ENCODE results near the gene OR2B6. TPM values are rescaled to one million over a fixed set of nuclear protein-coding genes. Genes with fewer than 3 reads are reported as not detected.

The OR2B6 gene
- total RNA-seq, 1 experiment from 2014 or later: not detected

- Histone ChIP-seq H3K36me3 (ENCODE audit: control insufficient read depth, insufficient read depth, low read length) (no peaks in the 10 kb centered on the region), H3K4me1 (no peaks in the 10 kb centered on the region), H3K27me3 (replicated peaks; ENCODE audit: control insufficient read depth, insufficient read depth, low read length) (no peaks in the 10 kb centered on the region), H3K4me3 (ENCODE audit: low read depth, low read length) (no peak overlapping the region), H3K9me3 (no peaks in the 10 kb centered on the region)
- CTCF ChIA-PET: no interaction called here
- no peaks in the 10 kb centered on the region for H3K36me3 Mint-ChIP-seq (ENCODE audit: insufficient read depth, unreplicated experiment)
- H3K4me1 Mint-ChIP-seq (ENCODE audit: low read depth, unreplicated experiment): no peaks in the 10 kb centered on the region
- intact Hi-C loops (cut with micrococcal nuclease; ENCODE audit: unreplicated experiment): no loop called here
- TF ChIP-seq CTCF (IDR thresholded peaks at IDR 0.05; ENCODE audit: insufficient read depth in 1 of 2, low read depth in 1 of 2, low read length in 1 of 2, severe bottlenecking in 1 of 2, unreplicated experiment in 1 of 2): no peak
- DNase-seq: no peak
- no TSS peak for BruUV-seq (replicated peaks)
- peaks cover 9% of the 10 kb centered on the region for H3K27me3 Mint-ChIP-seq (ENCODE audit: insufficient read depth, unreplicated experiment)
- no peak overlapping the region for H3K27ac Mint-ChIP-seq (ENCODE audit: unreplicated experiment)
- H3K9me3 Mint-ChIP-seq (ENCODE audit: unreplicated experiment): no peaks in the 10 kb centered on the region
- H3K4me3 Mint-ChIP-seq (ENCODE audit: unreplicated experiment): no peak overlapping the region
- POLR2A ChIA-PET: no interaction called here
These were observed 43.5 kb downstream of the OR2B6 start for GRCh38 chr6:28000351-28001045.

GRCh38 chr6:28001351-28001750 lies 44.3 kb downstream of the OR2B6 start:
- Mint-ChIP-seq H3K27ac (ENCODE audit: unreplicated experiment) (no peak overlapping the region), H3K36me3 (ENCODE audit: insufficient read depth, unreplicated experiment) (no peaks in the 10 kb centered on the region), H3K9me3 (ENCODE audit: unreplicated experiment) (no peaks in the 10 kb centered on the region), H3K4me1 (ENCODE audit: low read depth, unreplicated experiment) (no peaks in the 10 kb centered on the region), H3K27me3 (ENCODE audit: insufficient read depth, unreplicated experiment) (peaks cover 6% of the 10 kb centered on the region), H3K4me3 (ENCODE audit: unreplicated experiment) (no peak overlapping the region)
- Histone ChIP-seq H3K36me3 (ENCODE audit: control insufficient read depth, insufficient read depth, low read length) (no peaks in the 10 kb centered on the region), H3K4me1 (no peaks in the 10 kb centered on the region), H3K9me3 (no peaks in the 10 kb centered on the region), H3K4me3 (ENCODE audit: low read depth, low read length) (no peak overlapping the region), H3K27me3 (replicated peaks; ENCODE audit: control insufficient read depth, insufficient read depth, low read length) (no peaks in the 10 kb centered on the region)
- CTCF ChIA-PET: no interaction called here
- TF ChIP-seq CTCF (IDR thresholded peaks at IDR 0.05; ENCODE audit: insufficient read depth in 1 of 2, low read depth in 1 of 2, low read length in 1 of 2, severe bottlenecking in 1 of 2, unreplicated experiment in 1 of 2): no peak
- intact Hi-C loops (cut with micrococcal nuclease; ENCODE audit: unreplicated experiment): no loop called here
- BruUV-seq (replicated peaks): no TSS peak
- POLR2A ChIA-PET: no interaction called here
- DNase-seq: no peak

- H3K4me1 Mint-ChIP-seq (ENCODE audit: low read depth, unreplicated experiment): no peaks in the 10 kb centered on the region
- POLR2A ChIA-PET: no interaction called here
- H3K27ac Mint-ChIP-seq (ENCODE audit: unreplicated experiment): no peak overlapping the region
- H3K36me3 Mint-ChIP-seq (ENCODE audit: insufficient read depth, unreplicated experiment): no peaks in the 10 kb centered on the region
- CTCF ChIA-PET: no interaction called here
- no peaks in the 10 kb centered on the region for H3K9me3 Mint-ChIP-seq (ENCODE audit: unreplicated experiment)
- Histone ChIP-seq H3K27me3 (replicated peaks; ENCODE audit: control insufficient read depth, insufficient read depth, low read length) (no peaks in the 10 kb centered on the region), H3K9me3 (no peaks in the 10 kb centered on the region), H3K4me3 (ENCODE audit: low read depth, low read length) (no peak overlapping the region), H3K4me1 (no peaks in the 10 kb centered on the region), H3K36me3 (ENCODE audit: control insufficient read depth, insufficient read depth, low read length) (no peaks in the 10 kb centered on the region)
- H3K4me3 Mint-ChIP-seq (ENCODE audit: unreplicated experiment): no peak overlapping the region
- BruUV-seq (replicated peaks): no TSS peak
- TF ChIP-seq CTCF (IDR thresholded peaks at IDR 0.05; ENCODE audit: insufficient read depth in 1 of 2, low read depth in 1 of 2, low read length in 1 of 2, severe bottlenecking in 1 of 2, unreplicated experiment in 1 of 2): no peak
- no peak for DNase-seq
- peaks cover 4% of the 10 kb centered on the region for H3K27me3 Mint-ChIP-seq (ENCODE audit: insufficient read depth, unreplicated experiment)
- intact Hi-C loops (cut with micrococcal nuclease; ENCODE audit: unreplicated experiment): no loop called here
These were observed 44.7 kb downstream of the OR2B6 start for GRCh38 chr6:28001751-28002150.

Measured in Caco-2 (cell line).